ENCODE measurements around the gene MYO5A.
"Not testable (repeated sequence)": the region's sequence is repeated elsewhere in the genome, so short reads cannot be mapped to it uniquely, and the experiment has no call there.

GRCh38 chr15:52565417-52566358 lies 37.0 kb upstream of the MYO5A start:
- not testable (repeated sequence) for TF ChIP-seq CTCF (IDR thresholded peaks at IDR 0.05); ZFX (IDR thresholded peaks at IDR 0.05; ENCODE audit: borderline replicate concordance)
